Prostate gland (tissue), 2 donors: ENCODE measurements around the gene KIF5B. TPM values are rescaled to one million over a fixed set of nuclear protein-coding genes. Genes with fewer than 3 reads are reported as not detected.

Experiments
- DNase-seq: peaks from one replicate; pipeline ENCODE4 v3.0.0-alpha.2; 2019; ENCODE audit warnings: low spot score
- H3K27ac ChIP-seq, 2 donors: fragments of 200-600 bp; sonication (generic); 2 replicates each; pipeline ENCODE4 v1.5.1; 2017 to 2019
- H3K27me3 ChIP-seq: fragments of 200-600 bp; sonication (generic); replicated peaks from 2 replicates; pipeline ENCODE4 v1.5.1; 2019; ENCODE audit not compliant: insufficient read depth
- H3K36me3 ChIP-seq, 2 donors: fragments of 200-600 bp; sonication (generic); 1 replicate in 1 of 2; 2 replicates in 1 of 2; pipeline versions ENCODE4 v1.5.1 to v1.8.1; 2017 to 2019
- H3K4me1 ChIP-seq: fragments of 200-600 bp; sonication (generic); replicated peaks from 2 replicates; pipeline ENCODE4 v1.5.1; 2019
- H3K4me3 ChIP-seq, 2 donors: fragments of 200-600 bp; sonication (generic); 2 replicates each; pipeline ENCODE4 v1.5.1; 2017 to 2019
- H3K9me3 ChIP-seq: fragments of 200-600 bp; sonication (generic); 2 replicates; pipeline ENCODE4 v1.5.1; 2017
- POLR2A ChIP-seq: fragments of 450-650 bp; IDR thresholded peaks from one replicate; pipeline ENCODE4 v1.6.1; 2016; ENCODE audit warnings: antibody characterized with exemption, mild to moderate bottlenecking
- POLR2AphosphoS5 ChIP-seq: sonication (generic); formaldehyde crosslinking; IDR thresholded peaks from one replicate; pipeline ENCODE4 v1.6.1; 2017; ENCODE audit warnings: antibody characterized with exemption
- WGBS: methylation state at CpG from one replicate; pipeline ENCODE4 v1.1.5; 2018; 5-methylcytosine and 5-hydroxymethylcytosine counted together
- intact Hi-C: fragments of 100-400 bp; cut with DNase I; formaldehyde crosslinking; loops from one replicate; pipeline ENCODE4 v1.14.2; 2022
- total RNA-seq, 2 donors: library from RNA; depleted of rRNA; stranded (reverse); fragments of >200 nt; gene quantifications; one replicate each; pipeline ENCODE4 v1.1.0, GENCODE V29; 2016
- TF ChIP-seq, protein P1 (sequence below), 4 experiments: fragments of 200-600 bp in 2 of 4; fragments of 450-650 bp in 2 of 4; sonication (generic) in 2 of 4; IDR thresholded peaks; 1 replicate in 3 of 4; 2 replicates in 1 of 4; pipeline ENCODE4 v1.5.1; 2016 to 2019; ENCODE audit warnings: antibody characterized with exemption in 4 of 4, mild to moderate bottlenecking in 2 of 4, moderate library complexity in 2 of 4

The KIF5B gene
- total RNA-seq, 2 donors from 2014 or later: 98.2 to 102 TPM

DNA sequence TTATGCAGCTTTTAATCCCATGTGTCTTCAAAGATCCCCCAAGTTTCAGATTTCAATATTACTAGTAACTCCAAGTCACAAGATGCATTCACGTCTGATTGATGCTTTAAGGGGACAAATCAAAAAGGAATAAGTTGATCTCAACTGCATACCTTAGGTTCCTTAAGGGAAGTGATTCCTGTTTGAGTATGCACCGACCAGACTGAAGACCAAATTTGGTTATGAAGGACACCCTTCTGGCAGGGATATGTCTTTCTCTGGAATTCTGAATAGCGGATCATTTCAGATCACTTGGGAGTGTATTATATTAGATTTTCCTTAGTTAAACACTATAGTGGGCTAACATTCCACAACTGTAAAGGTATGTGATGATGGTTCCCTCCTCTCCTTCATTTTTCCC is 4.3 kb downstream of the KIF5B start:
- H3K4me1 ChIP-seq: no peaks in the 10 kb centered on the region
- WGBS: 55% methylated on average over 3 of the region's 3 CpGs

GRCh38 chr10:32050177-32050576 is 6.0 kb downstream of the KIF5B start:
- intact Hi-C loops: loop anchor here (10.0 kb wide), 3 partner anchors 125 to 325 kb away; partner anchors contain the start of genes ARHGAP12 and EPC1
- WGBS: 59% methylated on average over 6 of the region's 6 CpGs

More for the DNA sequence above, 4.3 kb downstream of the KIF5B start:
- Histone ChIP-seq H3K36me3 (no peaks in the 10 kb centered on the region), H3K4me3 (no peak overlapping the region), H3K27me3 (no peaks in the 10 kb centered on the region), H3K9me3 (no peaks in the 10 kb centered on the region), H3K27ac (peak overlapping the region in 1 of 2 donors; percentile 27)
- TF ChIP-seq POLR2AphosphoS5 (no peak), POLR2A (no peak)
- TF ChIP-seq, protein P1, sequence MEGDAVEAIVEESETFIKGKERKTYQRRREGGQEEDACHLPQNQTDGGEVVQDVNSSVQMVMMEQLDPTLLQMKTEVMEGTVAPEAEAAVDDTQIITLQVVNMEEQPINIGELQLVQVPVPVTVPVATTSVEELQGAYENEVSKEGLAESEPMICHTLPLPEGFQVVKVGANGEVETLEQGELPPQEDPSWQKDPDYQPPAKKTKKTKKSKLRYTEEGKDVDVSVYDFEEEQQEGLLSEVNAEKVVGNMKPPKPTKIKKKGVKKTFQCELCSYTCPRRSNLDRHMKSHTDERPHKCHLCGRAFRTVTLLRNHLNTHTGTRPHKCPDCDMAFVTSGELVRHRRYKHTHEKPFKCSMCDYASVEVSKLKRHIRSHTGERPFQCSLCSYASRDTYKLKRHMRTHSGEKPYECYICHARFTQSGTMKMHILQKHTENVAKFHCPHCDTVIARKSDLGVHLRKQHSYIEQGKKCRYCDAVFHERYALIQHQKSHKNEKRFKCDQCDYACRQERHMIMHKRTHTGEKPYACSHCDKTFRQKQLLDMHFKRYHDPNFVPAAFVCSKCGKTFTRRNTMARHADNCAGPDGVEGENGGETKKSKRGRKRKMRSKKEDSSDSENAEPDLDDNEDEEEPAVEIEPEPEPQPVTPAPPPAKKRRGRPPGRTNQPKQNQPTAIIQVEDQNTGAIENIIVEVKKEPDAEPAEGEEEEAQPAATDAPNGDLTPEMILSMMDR (IDR thresholded peaks at IDR 0.05): no peak
- intact Hi-C loops: loop anchor here (10.0 kb wide), 3 partner anchors 127 to 323 kb away; partner anchors contain the start of genes ARHGAP12 and EPC1
- DNase-seq: no peak

DNA sequence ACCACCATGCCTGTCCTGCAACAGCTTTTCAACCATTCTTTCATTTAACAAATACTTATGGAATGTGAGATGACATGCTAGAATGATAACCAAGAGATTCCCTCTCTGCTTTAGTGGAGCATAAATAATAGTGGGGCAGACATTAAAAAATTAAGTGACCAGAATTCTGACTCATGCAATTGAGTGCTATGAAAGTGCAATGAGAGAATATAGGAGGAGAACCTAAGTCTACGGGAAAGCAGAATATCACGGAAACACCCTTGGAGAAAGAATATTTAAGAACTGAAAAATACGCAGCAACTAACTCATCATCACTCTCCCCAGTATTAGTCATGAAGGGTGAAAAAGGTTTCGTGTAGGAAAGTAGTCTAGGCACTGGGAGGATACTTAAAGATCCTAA is 7.1 kb downstream of the KIF5B start:
- Histone ChIP-seq H3K4me3 (no peak overlapping the region), H3K27me3 (no peaks in the 10 kb centered on the region), H3K9me3 (no peaks in the 10 kb centered on the region), H3K36me3 (no peaks in the 10 kb centered on the region), H3K27ac (no peak overlapping the region), H3K4me1 (no peaks in the 10 kb centered on the region)
- intact Hi-C loops: no loop called here
- 67% methylated on average over 4 of the region's 4 CpGs for WGBS
- TF ChIP-seq POLR2AphosphoS5 (no peak), POLR2A (no peak)
- TF ChIP-seq, protein P1 (IDR thresholded peaks at IDR 0.05): no peak
- DNase-seq: no peak

More at GRCh38 chr10:32050177-32050576, 6.0 kb downstream of the KIF5B start:
- no peak for DNase-seq
- Histone ChIP-seq H3K4me3 (no peak overlapping the region), H3K27me3 (no peaks in the 10 kb centered on the region), H3K27ac (no peak overlapping the region), H3K36me3 (no peaks in the 10 kb centered on the region), H3K4me1 (no peaks in the 10 kb centered on the region), H3K9me3 (no peaks in the 10 kb centered on the region)
- no peak for TF ChIP-seq POLR2A
- TF ChIP-seq, protein P1 (IDR thresholded peaks at IDR 0.05): no peak
- TF ChIP-seq POLR2AphosphoS5: no peak

DNA sequence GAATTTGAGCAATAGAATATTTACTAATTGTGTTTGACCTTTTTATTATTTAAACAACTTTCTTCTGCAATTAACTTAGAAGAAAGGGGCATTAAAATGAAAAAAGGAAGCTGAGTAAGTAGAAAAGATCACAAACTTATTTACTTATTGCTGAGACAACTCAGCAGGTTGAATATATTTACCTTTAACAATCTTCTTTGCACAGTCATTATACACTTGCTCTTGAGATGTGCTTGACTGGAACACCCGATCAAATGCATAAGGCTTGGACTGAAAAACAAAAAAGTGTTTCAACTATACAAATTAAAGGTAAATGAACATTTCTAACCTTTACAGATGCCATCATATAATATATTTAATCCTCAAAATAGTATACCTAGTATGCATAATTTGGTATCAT is 7.9 kb downstream of the KIF5B start:
- H3K27ac ChIP-seq: no peak overlapping the region
- no peaks in the 10 kb centered on the region for H3K9me3 ChIP-seq
- no peaks in the 10 kb centered on the region for H3K4me1 ChIP-seq
- no peaks in the 10 kb centered on the region for H3K36me3 ChIP-seq
- 68% methylated on average over 1 of the region's 1 CpG for WGBS
- no peak for DNase-seq
- TF ChIP-seq POLR2A: no peak
- peak; percentile 15 for TF ChIP-seq POLR2AphosphoS5
- no peak overlapping the region for H3K4me3 ChIP-seq
- H3K27me3 ChIP-seq: no peaks in the 10 kb centered on the region
- intact Hi-C loops: no loop called here

- no peak overlapping the region for H3K4me3 ChIP-seq
- no peaks in the 10 kb centered on the region for H3K27me3 ChIP-seq
- no peaks in the 10 kb centered on the region for H3K4me1 ChIP-seq
- DNase-seq: no peak
- intact Hi-C loops: no loop called here
- TF ChIP-seq POLR2A (no peak), POLR2AphosphoS5 (no peak)
- TF ChIP-seq, protein P1 (IDR thresholded peaks at IDR 0.05): no peak
- no peaks in the 10 kb centered on the region for H3K36me3 ChIP-seq
- H3K27ac ChIP-seq: no peak overlapping the region
- no peaks in the 10 kb centered on the region for H3K9me3 ChIP-seq
These were observed 8.3 kb downstream of the KIF5B start for GRCh38 chr10:32047881-32048280.
